HG03039 (cell line): ENCODE results near the gene ZNF581.

Experiments used
- ATAC-seq: cut with Tn5 transposase; IDR thresholded peaks from one replicate; pipeline ENCODE4 v1.9.1; 2021; ENCODE audit warnings: mild to moderate bottlenecking, moderate library complexity; ENCODE audit not compliant: unreplicated experiment

ZNF581 gene

DNA sequence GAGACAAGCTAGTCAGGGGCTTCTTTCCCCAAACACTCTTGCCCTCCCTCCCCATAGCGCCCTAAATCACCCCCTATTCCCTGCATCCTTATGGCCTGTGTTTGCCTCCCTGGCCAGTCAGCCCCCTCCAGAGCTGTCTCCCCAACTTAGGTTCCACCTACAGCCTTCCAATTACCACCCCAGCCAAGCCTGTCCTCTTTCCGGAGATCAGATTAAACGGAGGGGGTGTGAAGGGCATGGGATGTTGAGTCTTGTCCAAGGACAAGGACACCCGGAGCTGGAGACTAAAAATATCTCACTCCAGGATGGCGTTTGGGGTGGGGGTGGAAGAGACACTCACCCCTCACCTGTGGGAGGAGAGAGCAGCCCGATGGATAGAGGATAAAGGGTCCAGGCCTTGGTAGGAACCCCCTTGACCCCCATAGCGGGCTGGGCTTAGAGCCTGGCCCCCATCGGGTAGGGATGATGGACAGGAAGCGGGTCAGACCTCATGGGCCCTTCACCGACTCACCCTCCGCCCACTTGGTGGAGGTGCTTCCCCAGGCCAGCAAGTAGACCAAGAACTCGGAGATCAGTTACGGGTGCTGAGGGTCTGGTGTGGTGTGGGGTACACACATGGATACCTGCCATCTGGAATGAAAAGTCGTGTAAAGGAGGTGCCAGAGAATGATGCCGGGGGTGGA, 32.0 kb upstream of the ZNF581 start:
- no peak for ATAC-seq

- ATAC-seq = no peak
These were observed 31.3 kb upstream of the ZNF581 start for GRCh38 chr19:55611983-55612645.

GRCh38 chr19:55613396-55613795, 30.1 kb upstream of the ZNF581 start:
- no peak for ATAC-seq

DNA sequence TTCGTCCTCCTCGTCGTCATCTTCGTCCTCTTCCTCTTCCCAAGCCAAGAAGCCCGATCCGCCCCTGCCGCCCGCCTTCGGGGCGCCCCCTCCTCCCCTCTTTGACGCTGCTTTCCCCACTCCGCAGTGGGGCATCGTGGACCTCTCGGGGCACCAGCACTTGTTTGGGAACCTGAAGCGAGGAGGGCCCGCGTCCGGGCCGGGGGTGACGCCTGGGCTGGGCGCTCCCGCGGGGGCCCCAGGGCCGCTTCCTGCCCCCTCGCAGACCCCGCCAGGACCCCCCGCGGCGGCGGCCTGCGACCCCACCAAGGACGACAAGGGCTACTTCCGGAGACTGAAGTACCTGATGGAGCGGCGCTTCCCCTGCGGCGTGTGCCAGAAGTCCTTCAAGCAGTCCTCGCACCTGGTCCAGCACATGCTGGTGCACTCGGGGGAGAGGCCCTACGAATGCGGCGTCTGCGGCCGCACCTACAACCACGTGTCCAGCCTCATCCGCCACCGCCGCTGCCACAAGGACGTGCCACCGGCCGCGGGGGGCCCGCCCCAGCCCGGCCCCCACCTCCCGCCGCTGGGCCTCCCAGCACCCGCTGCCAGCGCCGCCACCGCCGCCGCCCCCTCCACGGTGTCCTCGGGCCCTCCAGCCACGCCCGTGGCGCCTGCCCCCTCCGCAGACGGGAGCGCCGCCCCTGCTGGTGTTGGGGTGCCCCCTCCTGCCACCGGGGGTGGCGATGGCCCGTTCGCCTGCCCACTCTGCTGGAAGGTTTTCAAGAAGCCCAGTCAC, 29.3 kb upstream of the ZNF581 start:
- no peak for ATAC-seq

DNA sequence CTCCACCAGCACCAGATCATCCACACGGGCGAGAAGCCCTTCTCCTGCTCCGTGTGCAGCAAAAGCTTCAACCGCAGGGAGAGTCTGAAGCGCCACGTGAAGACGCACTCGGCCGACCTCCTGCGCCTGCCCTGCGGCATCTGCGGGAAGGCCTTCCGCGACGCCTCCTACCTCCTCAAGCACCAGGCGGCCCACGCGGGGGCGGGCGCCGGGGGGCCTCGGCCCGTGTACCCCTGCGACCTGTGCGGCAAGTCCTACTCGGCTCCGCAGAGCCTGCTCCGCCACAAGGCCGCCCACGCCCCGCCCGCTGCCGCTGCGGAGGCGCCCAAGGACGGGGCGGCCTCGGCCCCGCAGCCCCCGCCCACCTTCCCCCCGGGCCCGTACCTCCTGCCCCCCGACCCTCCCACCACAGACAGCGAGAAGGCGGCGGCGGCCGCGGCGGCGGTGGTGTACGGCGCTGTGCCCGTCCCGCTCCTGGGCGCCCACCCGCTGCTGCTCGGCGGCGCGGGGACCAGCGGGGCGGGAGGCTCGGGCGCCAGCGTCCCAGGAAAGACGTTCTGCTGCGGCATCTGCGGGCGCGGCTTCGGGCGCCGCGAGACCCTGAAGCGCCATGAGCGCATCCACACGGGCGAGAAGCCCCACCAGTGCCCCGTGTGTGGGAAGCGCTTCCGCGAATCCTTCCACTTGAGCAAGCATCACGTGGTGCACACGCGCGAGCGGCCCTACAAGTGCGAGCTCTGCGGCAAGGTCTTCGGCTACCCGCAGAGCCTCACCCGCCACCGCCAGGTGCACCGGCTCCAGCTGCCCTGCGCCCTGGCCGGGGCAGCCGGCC, 28.5 kb upstream of the ZNF581 start:
- ATAC-seq = no peak

- ATAC-seq = no peak
These were observed 27.7 kb upstream of the ZNF581 start for GRCh38 chr19:55615543-55616394.

DNA sequence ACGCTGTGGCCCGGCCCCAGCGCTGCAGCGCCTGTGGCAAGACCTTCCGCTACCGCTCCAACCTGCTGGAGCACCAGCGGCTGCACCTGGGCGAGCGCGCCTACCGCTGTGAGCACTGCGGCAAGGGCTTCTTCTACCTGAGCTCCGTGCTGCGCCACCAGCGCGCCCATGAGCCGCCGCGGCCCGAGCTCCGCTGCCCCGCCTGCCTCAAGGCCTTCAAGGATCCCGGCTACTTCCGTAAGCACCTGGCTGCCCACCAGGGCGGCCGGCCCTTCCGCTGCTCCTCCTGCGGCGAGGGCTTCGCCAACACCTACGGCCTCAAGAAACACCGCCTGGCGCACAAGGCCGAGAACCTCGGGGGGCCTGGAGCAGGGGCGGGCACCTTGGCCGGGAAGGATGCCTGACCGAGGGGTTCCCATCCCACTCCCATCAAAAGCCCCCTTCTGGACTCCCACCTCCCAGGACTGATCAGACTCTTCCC, 27.0 kb upstream of the ZNF581 start:
- no peak for ATAC-seq

DNA sequence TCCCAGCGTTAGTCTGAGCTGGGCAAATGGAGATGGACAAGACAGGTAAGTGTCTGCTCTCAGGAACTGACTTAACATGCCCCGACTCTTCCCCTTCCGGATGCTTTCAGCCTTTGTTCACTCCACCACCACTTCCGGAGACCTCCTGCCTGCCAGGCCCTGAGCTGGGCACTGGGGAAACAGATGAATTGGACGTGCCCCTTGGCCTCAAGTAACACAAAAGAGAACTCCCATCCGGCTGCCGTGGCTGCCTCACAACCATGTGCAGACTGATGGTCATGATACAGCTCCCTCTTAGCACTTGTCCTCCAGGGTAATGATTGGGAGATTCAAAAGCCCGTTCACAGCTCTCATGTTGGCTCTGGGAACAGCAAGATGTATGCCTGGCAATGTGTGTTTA, 26.0 kb upstream of the ZNF581 start:
- no peak for ATAC-seq

DNA sequence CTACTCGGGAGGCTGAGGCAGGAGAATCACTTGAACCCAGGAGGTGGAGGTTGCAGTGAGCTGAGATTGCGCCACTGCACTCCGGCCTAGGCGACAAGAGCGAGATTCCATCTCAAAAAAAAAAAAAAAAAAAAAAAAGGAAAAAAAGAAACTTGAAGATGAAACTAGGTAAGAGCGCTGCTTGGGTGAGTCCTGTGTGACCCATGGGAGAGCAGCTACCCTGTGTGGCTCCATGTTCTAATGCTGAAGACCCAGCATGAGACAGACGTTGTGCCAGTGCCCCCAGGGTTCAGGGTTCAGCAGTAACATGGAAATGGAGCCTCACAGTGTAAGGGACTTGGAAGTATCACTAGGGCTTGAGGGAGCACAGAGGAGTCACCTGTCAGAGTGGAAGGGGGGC, 25.0 kb upstream of the ZNF581 start:
- no peak for ATAC-seq

- no peak for ATAC-seq
These were observed 24.2 kb upstream of the ZNF581 start for GRCh38 chr19:55619286-55619685.

DNA sequence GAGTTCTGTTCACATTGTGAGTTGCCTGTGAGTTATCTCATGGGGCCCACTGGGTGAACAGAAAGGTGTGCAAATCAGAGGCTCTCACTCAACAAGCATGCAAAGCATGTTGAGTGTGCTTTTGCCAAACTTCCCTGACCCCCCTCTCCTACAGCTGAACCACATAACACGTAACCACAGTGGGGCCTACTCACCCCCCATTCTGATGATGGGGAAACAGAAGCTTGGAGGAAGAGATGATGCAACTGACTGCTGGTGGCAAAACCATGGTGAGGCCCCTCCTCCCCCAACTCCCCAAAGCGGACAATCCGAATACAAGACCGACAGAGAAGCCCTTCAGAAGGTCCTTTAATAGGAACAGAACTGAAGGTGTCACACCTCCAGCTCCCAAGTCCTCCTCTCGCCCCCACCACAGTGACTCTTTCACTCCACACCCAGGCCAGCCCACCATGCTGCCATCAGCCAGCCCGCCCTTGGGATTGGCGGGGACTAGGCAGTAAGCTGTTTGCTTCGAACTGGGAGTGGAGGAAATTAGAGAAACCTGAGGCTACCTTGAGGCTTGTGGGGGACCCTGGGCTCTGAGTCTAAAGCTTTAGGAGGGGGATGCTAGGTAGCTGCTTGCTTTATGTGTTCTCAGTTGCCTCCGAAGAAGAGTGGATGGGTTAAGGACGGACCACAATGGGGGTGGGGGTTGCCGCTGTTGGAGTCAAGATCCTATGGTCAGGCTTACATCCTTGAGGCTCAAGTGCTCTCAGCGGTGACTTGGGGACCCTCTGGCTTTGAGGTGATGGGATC, 22.8 kb upstream of the ZNF581 start:
- no peak for ATAC-seq

- ATAC-seq = no peak
These were observed 22.2 kb upstream of the ZNF581 start for GRCh38 chr19:55621205-55621672.

- no peak for ATAC-seq
These were observed 21.7 kb upstream of the ZNF581 start for GRCh38 chr19:55621673-55622231.

- no peak for ATAC-seq
These were observed 21.0 kb upstream of the ZNF581 start for GRCh38 chr19:55622242-55622969.

DNA sequence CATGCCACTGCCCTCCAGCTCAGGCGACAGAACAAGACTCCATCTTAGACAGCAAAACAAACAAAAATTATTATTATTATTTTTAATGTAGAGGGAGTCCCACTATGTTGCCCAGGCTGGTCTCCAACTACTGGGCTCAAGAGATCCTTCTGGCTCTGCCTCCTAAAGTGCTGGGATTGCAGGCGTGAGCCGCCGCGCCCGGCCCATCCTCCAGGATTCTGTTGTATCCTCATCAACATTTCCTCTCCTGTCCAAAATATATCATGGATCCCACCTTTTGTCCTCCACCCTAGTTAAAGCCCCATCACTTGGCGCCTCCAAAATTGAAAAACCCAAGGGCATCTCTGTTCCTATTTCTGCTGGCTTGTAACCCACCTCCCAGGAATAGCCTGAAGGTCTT, 20.3 kb upstream of the ZNF581 start:
- no peak for ATAC-seq

DNA sequence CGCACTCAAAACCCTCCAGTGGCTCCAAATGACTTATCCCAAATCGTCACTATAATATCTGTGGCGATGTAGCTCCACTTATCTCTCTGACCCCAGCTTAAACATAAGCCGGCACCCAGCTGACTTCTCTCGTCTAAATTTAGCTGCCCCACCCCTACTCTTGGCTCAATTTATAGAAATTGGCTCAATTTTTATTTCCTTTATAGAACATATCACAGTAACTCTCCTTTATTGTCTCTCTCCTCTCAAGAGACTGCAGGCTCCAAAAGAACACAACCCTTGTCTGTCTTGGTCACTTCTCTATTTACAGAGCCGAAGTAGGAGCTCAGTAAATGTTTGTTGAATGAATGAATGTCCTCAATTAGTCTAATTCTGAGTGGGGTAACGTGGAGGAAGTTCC, 19.9 kb upstream of the ZNF581 start:
- no peak for ATAC-seq

DNA sequence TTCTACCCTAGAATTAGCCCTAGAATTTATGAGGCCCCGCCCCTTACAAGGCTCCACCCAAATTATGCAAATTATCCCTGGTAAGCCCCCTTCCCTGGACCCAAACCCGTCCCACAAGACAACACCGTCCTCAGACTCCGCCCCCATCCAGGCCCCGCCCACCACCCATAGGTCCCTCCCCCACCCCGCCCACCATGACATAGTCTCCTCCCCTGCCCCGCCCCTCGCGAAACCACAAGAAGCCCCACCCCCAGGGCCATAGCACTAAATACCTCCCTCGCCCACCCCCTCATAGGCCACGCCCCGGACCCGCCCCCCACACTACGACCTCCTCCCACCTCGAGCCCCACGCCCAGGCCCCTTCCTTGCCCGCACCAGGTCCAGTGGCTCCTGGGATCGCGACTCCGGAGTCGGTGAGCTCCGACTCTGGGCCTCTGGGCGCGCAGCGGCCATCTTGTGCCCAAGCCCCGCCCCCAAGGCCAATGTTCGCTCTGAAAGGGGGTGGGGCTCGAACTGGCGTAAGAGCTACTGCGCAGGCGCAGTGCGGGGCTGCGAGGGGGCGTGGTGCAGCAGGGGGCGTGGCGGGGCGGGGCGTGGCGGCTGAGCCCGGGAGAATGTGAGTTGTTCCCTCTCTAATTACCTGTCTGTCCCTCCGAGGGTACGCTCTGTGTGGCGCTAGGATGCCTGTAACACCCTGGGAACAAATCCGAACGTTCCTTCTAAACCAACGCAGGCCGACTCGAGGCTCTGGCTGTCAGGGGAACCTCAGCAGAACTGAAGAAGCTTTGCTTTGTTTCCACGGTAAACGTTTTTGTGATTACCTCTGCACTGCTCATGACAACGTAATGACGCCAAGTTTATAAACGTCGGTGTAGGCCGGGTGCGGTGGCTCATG, 19.1 kb upstream of the ZNF581 start, which contains the start of gene ZNF784:
TSS of gene ZNF784 (minus strand) at position 458 of the 895 bp plus-strand sequence. CDS start at position 453, 5 bp downstream.
- ATAC-seq = no peak
